ENCODE results near the gene MSL3B.

Gene MSL3B

DNA sequence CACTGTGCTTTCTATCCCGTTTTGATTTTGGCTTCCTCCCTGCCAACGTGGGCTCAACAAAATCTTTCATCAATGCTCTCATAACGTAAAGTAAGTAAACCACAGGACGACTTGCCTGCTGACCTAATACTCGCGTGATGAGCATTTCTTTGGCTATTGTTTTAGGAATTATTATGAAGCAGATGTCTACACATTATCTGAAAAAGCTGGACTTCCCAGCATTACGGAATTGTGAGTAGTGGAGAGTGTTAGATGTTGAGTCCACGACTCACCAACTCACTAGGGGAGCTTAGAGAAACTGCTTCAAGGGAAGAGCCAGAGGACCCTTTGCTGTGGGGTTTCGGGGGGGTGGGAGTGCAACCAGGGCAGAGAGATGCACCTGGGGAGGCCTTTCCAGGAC, 35.8 kb downstream of the MSL3B start:
- DNase-seq: no peak

DNA sequence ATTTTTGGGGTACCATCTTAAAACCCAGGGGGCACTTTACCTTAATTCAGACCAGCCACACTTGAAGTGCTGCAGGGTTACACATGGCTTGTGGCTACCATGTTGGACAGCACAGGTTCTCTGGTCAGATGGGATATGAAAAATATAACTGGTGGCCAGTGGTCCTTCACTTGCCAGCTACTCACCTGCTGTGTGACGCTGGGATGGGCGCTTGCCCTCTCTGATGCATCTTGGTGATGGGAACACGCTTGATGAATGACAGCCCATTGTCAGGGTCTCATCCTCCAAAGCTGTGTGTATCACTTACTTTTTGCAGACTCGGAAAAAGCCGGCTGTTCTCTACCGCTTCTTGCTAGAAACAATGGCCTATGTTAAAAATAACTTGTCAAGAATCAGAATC, 36.3 kb downstream of the MSL3B start:
- DNase-seq: no peak

- DNase-seq: no peak
Observed at GRCh38 chr2:233831011-233831721, 37.0 kb downstream of the MSL3B start.

DNA sequence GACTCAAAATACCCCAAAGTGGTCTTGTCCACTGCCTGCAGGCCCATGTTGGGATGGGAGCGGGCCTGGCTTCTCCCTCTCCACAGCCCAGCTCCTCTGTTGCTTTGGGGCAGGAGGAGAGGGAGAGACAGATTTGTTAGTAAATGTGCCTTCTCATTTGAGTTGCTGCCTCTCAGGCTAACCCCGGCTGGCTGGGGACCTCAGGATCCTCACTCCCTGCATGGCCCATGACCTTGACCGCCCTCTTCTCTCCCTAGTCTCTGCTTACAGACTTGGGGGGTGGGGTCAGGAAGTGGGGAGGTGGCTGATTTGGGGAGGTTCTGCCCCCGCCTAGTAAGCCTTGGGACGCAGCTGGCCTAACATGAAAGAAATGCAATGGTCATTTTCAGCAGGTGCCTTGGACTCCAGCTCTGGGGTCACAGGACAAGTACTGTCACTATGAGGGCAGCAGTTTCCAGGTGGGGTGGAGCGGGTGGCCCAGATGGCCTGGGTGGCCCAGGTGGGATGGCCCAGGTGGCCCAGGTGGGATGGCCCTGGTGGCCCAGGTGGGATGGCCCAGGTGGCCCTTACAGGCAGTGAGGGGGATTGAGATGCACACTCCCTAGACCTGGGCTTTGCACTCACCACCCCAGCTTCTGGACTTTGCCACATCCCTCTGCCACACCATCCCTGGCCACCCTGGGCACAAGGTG, 37.9 kb downstream of the MSL3B start:
- no peak for DNase-seq

DNA sequence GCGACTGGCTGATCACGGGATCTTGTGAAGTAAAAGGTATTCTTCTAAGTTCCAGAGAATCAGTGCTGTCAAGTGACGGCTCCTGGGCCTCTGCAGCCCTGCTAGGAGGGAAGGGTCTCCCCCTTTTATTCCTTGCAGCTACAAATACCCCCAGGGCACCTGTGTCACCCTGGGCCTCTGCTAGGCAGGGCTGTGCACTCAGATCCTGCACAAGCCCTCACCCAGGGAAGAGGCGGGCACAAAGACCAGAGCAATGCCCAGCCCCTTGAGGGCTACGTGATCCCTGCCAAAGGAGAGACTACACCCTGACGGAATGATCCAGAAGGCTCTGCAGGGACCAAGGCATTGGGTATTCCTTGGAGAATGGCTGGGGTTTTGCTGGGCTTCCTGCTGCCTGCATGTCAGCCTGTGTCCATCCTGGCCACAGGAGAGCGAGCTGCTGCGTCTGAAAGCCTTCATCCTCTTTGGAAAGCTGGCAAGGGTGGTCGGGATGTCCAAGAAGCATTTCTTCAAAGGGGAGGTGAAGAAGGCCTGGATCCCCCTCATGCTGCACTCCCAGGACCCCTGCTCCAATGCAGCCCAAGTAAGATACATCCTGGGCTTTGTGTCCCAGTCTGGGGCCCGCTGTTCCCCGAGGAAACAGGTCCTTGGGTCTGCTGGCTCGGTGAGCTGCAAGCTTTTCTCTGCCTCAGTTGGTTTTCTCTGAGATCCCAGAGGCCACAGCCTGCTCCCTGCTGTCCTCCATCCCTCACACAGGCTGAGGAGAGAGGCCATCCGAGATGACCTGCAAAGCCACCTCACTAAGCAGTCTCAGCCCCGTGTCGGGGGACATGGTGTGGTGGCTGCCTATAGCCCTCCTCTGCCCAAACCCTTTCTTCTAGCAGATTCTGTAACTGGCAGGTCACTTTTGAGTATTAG, 38.7 kb downstream of the MSL3B start:
- DNase-seq: no peak

DNA sequence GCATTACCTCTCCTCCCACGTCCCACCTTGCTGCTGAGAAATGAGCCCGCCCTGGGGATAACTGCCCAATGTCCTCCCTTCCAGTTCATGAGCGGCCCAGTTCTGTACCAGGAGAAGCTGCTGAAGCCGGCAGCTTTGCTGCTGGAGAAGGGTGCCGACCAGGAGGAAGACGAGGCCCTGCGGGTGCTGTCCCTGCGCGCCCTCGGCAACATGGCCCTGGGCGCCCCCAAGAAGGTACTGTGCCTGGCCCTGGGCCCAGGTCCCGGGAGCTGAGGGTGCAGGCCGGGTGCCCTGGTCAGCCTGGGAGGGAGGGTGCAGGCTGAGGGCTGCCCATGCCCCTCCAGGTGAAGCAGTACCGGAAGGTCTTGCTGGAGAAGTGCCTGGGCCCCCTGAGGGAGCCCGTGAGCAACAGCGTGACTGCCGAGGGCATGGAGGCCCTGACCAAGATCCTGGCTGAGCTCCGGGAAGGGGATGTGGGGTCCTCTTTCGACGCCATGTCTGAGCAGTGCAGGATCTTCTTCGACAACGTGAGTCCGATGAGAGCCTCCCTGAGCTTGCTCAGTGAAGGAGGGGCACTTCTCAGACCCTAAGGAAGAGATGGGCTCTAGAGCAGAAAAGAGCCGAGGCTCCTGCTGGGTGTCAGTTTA, 39.5 kb downstream of the MSL3B start:
- DNase-seq: no peak

- no peak for DNase-seq
Observed at GRCh38 chr2:233824373-233824772, 43.8 kb downstream of the MSL3B start.

DNA sequence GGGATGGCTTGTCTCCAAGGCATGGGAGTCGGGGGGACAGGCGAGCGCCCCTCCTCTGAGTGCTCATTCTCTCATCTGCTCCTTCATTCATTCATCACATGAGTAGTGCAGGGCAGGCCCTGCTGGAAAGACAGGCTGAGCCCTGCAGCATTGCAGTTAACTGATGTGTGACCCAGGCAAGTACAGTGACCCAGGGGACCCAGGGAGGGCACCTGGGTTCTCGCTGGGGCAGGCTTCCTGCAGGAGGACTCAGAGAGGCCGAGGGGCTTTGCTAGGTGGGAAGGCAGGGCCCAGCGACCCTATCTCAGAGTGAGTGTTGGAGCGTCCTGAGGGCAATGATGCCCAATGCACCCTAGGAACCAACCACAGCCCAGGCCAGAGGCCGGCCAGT, 44.5 kb downstream of the MSL3B start:
- no peak for DNase-seq

GRCh38 chr2:233822781-233823730, 45.1 kb downstream of the MSL3B start:
- no peak for DNase-seq

DNA sequence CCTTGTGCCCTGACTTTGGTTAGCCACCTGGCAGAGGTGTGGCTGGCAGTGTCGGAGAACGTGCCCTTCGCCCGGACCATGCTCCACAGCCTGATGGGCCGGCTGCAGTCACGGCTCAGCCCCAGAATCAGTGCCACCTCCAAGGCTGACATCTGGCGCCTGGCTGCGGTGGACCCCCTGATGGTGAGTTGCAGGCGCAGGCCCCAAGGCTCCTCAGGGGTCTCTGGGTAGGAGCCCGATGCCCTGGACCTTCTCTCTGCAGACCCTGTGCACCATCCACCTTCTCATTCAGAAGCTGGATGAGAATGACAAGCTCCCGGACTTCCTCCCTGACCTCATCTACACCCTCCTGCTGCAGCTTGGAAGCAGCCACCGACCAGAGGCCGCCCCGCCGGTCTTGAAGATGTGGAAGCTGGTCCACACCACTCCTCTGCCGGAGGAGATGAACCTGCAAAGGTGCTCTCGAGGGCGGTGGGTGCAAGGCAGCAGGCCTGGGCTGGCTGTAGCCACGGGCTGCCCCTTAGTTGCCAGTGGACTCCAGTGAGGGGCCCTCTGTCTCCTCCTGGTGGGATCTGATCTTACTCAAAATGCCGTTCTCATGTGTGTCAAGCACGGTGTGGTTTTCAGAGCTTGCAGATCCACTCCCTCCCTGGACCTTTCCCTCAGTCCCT, 46.0 kb downstream of the MSL3B start:
- no peak for DNase-seq

DNA sequence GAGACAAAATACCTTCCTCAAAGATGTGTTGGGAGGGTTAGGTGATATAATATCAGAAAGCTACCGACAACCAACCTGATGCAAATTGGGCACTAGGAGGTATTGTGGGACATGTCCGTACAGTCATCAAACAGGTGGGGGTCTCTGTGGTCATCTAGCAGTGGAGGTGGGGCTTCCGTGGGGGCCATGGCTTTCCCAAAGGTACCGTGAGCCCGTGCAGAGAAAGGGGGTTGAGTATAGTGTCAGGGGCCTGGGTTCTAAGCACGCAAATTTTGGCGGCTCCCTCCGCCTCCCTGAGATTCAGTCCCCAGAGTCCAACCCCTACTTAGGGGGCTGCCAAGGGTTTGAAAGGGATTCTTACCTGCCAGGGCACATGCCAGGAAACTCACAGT, 46.5 kb downstream of the MSL3B start:
- no peak for DNase-seq

DNA sequence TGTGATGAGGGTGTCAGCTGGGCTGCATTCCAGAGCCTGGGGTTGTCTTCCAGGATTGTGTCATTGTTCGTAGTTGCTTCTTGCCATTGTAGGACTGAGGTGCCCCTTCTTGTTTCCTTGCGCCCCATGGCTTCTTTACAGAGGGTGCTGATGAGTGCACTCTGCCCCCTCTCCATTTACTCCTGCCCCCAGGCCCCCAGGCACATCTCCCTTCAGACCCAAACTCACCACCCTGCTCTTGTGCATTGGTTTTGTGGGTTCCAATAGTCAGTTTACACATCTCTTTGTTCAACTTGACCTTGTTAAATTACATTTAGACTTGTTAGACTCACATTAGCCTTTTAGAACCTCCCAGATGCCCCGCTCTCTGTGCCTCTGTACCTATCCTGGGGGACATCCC, 47.0 kb downstream of the MSL3B start:
- DNase-seq: no peak

- no peak for DNase-seq
Observed at GRCh38 chr2:233820774-233821105, 47.4 kb downstream of the MSL3B start.

DNA sequence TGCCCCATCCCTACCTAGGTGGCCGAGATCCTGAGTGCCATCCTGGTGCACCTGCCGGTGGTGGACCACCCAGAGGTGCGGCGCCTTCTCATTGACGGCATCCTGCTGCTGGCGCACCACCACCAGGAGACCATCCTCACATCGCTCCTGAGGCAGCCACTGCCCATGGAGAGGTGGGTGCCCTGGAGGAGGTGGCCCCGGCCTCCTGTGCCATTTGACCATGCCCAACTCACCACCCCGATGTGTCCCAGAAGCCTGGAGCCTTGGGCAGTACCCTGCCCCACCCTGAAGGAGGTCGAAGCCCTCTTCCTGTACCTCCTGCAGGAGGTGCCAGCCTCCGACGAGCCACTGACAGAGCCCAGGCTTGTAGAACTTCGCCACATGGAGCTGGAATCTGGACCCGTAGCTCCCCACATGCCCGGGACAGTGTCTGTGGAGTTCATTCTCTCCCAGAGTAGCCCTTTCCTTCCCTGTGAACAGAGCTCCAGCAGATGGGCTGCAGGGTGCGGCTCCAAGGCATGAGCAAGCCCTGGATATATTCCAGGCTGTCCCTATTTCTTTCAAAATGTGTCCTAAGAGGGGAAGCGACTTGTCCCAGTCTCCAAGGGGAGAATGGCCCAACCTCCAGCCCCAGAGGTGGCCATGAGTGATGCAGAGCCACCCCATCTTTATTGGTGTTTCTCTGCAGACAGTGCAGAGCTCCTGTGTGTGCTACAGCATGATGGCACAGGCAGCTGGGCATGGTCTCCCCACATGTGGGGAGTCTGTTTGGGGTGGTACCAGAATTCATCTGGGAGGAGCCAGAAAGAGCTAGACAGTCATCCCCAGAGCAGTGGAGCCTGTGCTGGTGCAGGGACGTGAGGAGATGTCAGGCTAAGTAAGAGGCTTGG, 48.1 kb downstream of the MSL3B start:
- DNase-seq: no peak

GRCh38 chr2:233818639-233819621, 49.3 kb downstream of the MSL3B start:
- no peak for DNase-seq

- no peak for DNase-seq
Observed at GRCh38 chr2:233817995-233818638, 50.1 kb downstream of the MSL3B start.

DNA sequence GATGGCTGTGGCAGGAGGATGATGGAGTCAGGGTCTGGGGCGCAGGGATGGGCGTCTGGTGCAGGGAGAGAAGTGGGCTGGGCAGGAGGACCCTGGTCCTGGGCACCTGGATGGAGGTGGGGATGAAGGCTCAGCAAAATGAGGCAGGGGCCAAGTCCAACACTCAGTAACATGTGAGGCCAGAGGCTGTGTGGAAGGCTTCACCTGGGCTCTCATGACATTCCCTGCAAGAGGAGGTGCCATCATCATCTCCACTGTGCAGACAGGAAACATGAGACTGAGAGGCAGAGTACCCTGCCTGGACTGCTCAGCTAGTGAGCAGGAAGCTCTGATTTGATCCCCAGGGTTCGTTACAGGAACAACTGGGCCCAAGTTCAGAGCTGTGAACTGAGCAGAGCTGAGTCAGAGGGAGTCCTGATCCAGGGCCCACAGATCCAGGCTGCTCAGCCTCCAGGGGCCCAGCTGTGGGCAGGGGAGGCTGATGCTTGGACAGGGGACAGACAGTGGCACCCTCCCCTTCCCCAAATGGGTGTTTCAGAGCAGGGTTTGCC, 50.8 kb downstream of the MSL3B start:
- DNase-seq: no peak

- DNase-seq: no peak
Observed at GRCh38 chr2:233816771-233817170, 51.4 kb downstream of the MSL3B start.

Data from GDM1 (cell line).